ENCODE results near the gene COL25A1.
"Not testable (repeated sequence)": the region's sequence is repeated elsewhere in the genome, so short reads cannot be mapped to it uniquely, and the experiment has no call there.

Gene COL25A1

DNA sequence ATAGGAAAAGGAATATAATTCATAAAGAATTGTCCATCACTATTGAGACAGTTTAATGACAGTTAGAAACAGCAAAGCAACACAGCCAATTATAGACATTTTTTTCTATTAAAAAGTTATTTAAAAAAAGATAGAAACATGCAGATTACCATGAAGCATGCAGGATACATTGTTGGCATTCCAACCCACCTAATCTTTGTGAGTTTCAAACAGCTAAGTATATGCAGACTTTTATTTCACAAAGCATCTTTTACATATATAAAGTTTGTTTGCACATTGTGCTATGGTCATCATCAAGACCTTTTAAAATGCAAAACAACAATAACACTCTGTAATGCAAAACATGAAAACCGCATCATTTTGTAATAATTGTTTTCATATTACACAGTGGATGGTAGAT, 413.7 kb downstream of the COL25A1 start:
- Histone ChIP-seq H3K9me3 (ENCODE audit: control insufficient read depth, insufficient read depth, low read length) (no peaks in the 10 kb centered on the region), H3K36me3 (ENCODE audit: control insufficient read depth, insufficient read depth, low read length) (no peaks in the 10 kb centered on the region), H3K4me3 (ENCODE audit: low read depth, low read length) (no peak overlapping the region), H3K9ac (ENCODE audit: low read depth, low read length) (no peak overlapping the region), H3K4me1 (ENCODE audit: control insufficient read depth, insufficient read depth, low read length) (no peaks in the 10 kb centered on the region), H3K27me3 (ENCODE audit: control insufficient read depth, insufficient read depth, low read length) (no peaks in the 10 kb centered on the region)

DNA sequence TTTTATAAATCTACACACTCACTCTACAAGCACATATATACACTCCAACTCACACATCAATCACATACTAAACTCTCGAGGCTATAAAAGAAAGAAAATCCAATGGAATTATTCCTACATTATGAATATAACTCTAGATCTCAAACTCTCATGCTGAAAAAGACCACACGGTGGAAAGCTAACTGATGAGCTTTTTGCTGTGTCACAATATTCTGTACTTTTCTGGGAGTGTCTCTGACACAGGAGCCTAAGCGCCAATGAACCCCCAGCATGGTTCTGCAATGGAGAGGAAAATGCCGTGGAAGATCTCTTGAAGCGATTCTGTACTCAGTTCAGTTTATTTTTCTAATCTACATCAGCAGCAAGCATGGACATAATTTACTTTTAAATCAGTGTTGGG, 415.4 kb downstream of the COL25A1 start:
- H3K4me1 ChIP-seq (ENCODE audit: control insufficient read depth, insufficient read depth, low read length) = no peaks in the 10 kb centered on the region

DNA sequence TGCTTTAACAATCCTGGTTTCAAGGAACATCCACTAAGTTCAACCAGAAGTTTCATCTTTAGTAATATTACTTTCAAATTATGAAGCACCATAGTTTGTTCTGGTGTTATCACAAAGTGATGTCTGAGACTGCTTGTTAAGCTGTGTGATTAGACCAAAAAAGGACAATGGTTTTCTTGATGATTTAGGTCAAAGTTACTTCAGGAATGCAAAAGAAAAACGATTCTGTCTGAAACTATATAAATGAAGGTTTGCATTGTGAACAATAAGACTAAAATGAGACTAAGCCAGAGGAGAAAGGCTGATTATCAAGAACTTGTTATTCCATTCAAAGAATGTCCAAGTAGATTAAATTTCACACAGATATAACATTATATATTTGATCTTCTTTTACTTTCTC, 417.2 kb downstream of the COL25A1 start:
- Histone ChIP-seq H3K9me3 (ENCODE audit: control insufficient read depth, insufficient read depth, low read length) (no peaks in the 10 kb centered on the region), H3K9ac (ENCODE audit: low read depth, low read length) (no peak overlapping the region), H3K27me3 (ENCODE audit: control insufficient read depth, insufficient read depth, low read length) (no peaks in the 10 kb centered on the region), H3K36me3 (ENCODE audit: control insufficient read depth, insufficient read depth, low read length) (no peaks in the 10 kb centered on the region), H3K4me1 (ENCODE audit: control insufficient read depth, insufficient read depth, low read length) (no peaks in the 10 kb centered on the region), H3K4me3 (ENCODE audit: low read depth, low read length) (no peak overlapping the region)

More for the DNA sequence above, 415.4 kb downstream of the COL25A1 start:
- Histone ChIP-seq H3K27me3 (ENCODE audit: control insufficient read depth, insufficient read depth, low read length) (no peaks in the 10 kb centered on the region), H3K4me3 (ENCODE audit: low read depth, low read length) (no peak overlapping the region), H3K36me3 (ENCODE audit: control insufficient read depth, insufficient read depth, low read length) (no peaks in the 10 kb centered on the region), H3K9ac (ENCODE audit: low read depth, low read length) (no peak overlapping the region), H3K9me3 (ENCODE audit: control insufficient read depth, insufficient read depth, low read length) (no peaks in the 10 kb centered on the region)

DNA sequence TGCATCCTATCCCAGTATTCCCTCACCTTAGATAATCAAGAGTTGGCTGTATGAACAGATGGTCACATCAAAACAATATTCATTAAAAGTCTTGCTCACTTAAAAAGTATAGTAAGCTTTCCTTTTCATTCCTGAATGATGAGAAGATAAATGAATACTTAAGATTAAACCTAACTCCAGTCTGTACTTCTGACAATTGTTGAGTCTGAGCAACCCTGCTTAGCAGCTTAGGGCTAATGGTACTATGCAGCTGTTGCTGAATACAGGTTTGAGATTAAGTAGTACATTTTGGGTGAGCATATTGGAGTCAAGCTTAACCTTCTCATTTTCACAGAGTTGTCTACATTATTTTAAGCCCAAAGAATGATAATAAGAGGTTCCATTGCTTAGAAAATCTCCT, 417.9 kb downstream of the COL25A1 start:
- Histone ChIP-seq H3K27me3 (ENCODE audit: control insufficient read depth, insufficient read depth, low read length) (no peaks in the 10 kb centered on the region), H3K9ac (ENCODE audit: low read depth, low read length) (no peak overlapping the region)

GRCh38 chr4:108881986-108882385, 420.5 kb downstream of the COL25A1 start:
- no peak overlapping the region for H3K9ac ChIP-seq (ENCODE audit: low read depth, low read length)
- H3K27me3 ChIP-seq (ENCODE audit: control insufficient read depth, insufficient read depth, low read length) = no peaks in the 10 kb centered on the region
- no peaks in the 10 kb centered on the region for H3K4me1 ChIP-seq (ENCODE audit: control insufficient read depth, insufficient read depth, low read length)
- H3K4me3 ChIP-seq (ENCODE audit: low read depth, low read length) = no peak overlapping the region
- no peaks in the 10 kb centered on the region for H3K9me3 ChIP-seq (ENCODE audit: control insufficient read depth, insufficient read depth, low read length)
- no peaks in the 10 kb centered on the region for H3K36me3 ChIP-seq (ENCODE audit: control insufficient read depth, insufficient read depth, low read length)

More for the DNA sequence above, 417.9 kb downstream of the COL25A1 start:
- Histone ChIP-seq H3K9me3 (ENCODE audit: control insufficient read depth, insufficient read depth, low read length) (no peaks in the 10 kb centered on the region), H3K4me3 (ENCODE audit: low read depth, low read length) (no peak overlapping the region), H3K36me3 (ENCODE audit: control insufficient read depth, insufficient read depth, low read length) (no peaks in the 10 kb centered on the region), H3K4me1 (ENCODE audit: control insufficient read depth, insufficient read depth, low read length) (no peaks in the 10 kb centered on the region)

- Histone ChIP-seq H3K36me3 (ENCODE audit: control insufficient read depth, insufficient read depth, low read length) (no peaks in the 10 kb centered on the region), H3K9me3 (ENCODE audit: control insufficient read depth, insufficient read depth, low read length) (no peaks in the 10 kb centered on the region), H3K4me1 (ENCODE audit: control insufficient read depth, insufficient read depth, low read length) (no peaks in the 10 kb centered on the region), H3K9ac (ENCODE audit: low read depth, low read length) (no peak overlapping the region), H3K27me3 (ENCODE audit: control insufficient read depth, insufficient read depth, low read length) (no peaks in the 10 kb centered on the region), H3K4me3 (ENCODE audit: low read depth, low read length) (no peak overlapping the region)
These were observed 421.3 kb downstream of the COL25A1 start for GRCh38 chr4:108881190-108881589.

GRCh38 chr4:108878806-108879205, 423.7 kb downstream of the COL25A1 start:
- H3K27me3 ChIP-seq (ENCODE audit: control insufficient read depth, insufficient read depth, low read length) = no peaks in the 10 kb centered on the region
- no peaks in the 10 kb centered on the region for H3K36me3 ChIP-seq (ENCODE audit: control insufficient read depth, insufficient read depth, low read length)
- H3K4me1 ChIP-seq (ENCODE audit: control insufficient read depth, insufficient read depth, low read length) = no peaks in the 10 kb centered on the region
- no peak overlapping the region for H3K9ac ChIP-seq (ENCODE audit: low read depth, low read length)
- no peaks in the 10 kb centered on the region for H3K9me3 ChIP-seq (ENCODE audit: control insufficient read depth, insufficient read depth, low read length)
- no peak overlapping the region for H3K4me3 ChIP-seq (ENCODE audit: low read depth, low read length)

DNA sequence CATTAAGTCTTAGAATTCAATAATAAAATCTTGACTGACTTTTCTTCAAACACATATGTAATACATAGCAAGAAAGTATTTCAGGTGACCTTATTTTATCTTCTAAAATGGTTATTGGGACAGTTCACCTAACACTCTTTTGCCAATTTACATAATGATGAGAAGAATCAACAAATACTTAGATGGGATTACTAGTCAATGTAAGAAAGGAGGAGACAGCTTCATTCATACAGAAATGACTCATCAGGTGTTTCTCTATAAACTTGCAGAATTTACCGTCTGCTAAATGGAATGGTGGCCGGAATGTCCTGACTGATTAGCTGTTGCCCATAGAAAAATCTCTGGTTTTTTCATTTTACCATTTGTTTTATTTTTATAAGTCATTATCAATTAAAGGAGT, 424.6 kb downstream of the COL25A1 start:
- Histone ChIP-seq H3K9ac (ENCODE audit: low read depth, low read length) (no peak overlapping the region), H3K36me3 (ENCODE audit: control insufficient read depth, insufficient read depth, low read length) (no peaks in the 10 kb centered on the region), H3K27me3 (ENCODE audit: control insufficient read depth, insufficient read depth, low read length) (no peaks in the 10 kb centered on the region), H3K4me1 (ENCODE audit: control insufficient read depth, insufficient read depth, low read length) (no peaks in the 10 kb centered on the region), H3K9me3 (ENCODE audit: control insufficient read depth, insufficient read depth, low read length) (no peaks in the 10 kb centered on the region), H3K4me3 (ENCODE audit: low read depth, low read length) (no peak overlapping the region)

GRCh38 chr4:108874806-108875205, 427.7 kb downstream of the COL25A1 start:
- no peaks in the 10 kb centered on the region for H3K4me1 ChIP-seq (ENCODE audit: control insufficient read depth, insufficient read depth, low read length)
- no peaks in the 10 kb centered on the region for H3K9me3 ChIP-seq (ENCODE audit: control insufficient read depth, insufficient read depth, low read length)
- no peak overlapping the region for H3K9ac ChIP-seq (ENCODE audit: low read depth, low read length)
- no peaks in the 10 kb centered on the region for H3K36me3 ChIP-seq (ENCODE audit: control insufficient read depth, insufficient read depth, low read length)
- no peaks in the 10 kb centered on the region for H3K27me3 ChIP-seq (ENCODE audit: control insufficient read depth, insufficient read depth, low read length)
- no peak overlapping the region for H3K4me3 ChIP-seq (ENCODE audit: low read depth, low read length)

DNA sequence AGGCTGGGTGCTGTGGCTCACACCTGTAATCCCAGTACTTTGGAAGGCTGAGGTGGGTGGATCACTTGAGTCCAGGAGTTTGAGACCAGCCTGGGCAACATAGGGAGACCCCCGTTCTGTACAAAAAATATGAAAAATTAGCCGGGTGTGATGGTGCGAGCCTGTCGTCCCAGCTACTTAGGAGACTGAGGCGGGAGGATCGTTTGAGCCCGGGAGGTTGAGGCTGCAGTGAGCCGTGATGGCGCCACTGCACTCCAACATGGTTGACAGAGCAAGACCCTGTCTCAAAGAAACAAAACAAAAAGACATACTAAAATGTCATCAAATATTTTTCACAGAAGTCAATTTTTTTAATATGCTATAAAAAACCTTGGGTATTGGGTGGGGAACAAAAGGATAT, 432.5 kb downstream of the COL25A1 start:
- H3K36me3 ChIP-seq (ENCODE audit: control insufficient read depth, insufficient read depth, low read length); H3K4me1 ChIP-seq (ENCODE audit: control insufficient read depth, insufficient read depth, low read length); H3K27me3 ChIP-seq (ENCODE audit: control insufficient read depth, insufficient read depth, low read length); H3K9me3 ChIP-seq (ENCODE audit: control insufficient read depth, insufficient read depth, low read length); H3K4me3 ChIP-seq (ENCODE audit: low read depth, low read length); H3K9ac ChIP-seq (ENCODE audit: low read depth, low read length): not testable (repeated sequence)

DNA sequence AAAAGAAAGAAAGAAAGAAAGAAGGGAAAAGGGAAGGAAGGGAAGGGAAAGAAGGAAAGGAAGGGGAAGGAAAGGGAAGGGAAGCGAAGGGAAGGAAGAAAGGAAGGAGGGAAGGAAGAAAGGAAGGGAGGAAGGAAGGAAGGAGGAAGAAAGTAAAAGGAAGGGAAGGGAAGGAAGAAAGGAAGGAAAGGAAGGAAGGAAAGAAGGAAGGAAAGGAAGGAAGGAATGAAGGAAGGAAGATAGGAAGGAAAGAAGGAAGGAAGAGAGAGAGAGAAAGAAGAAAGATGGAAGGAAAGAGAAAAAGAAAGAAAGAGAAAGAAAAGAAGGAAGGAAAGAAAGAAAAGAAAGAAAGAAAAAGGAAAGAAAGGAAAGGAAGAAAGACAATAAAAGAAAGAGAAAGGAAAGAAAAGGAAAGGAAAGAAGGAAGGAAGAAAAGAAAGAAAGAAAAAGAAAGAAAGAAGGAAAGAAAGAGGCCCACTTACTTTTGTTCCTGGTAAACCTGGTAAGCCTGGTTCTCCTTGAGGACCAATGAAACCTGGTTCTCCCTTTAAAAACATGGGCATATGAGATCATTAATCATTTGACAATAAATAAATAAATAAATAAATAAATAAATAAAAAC, 433.7 kb downstream of the COL25A1 start:
- H3K4me3 ChIP-seq (ENCODE audit: low read depth, low read length) = no peak overlapping the region
- H3K9me3 ChIP-seq (ENCODE audit: control insufficient read depth, insufficient read depth, low read length) = no peaks in the 10 kb centered on the region
- no peak overlapping the region for H3K9ac ChIP-seq (ENCODE audit: low read depth, low read length)
- H3K27me3 ChIP-seq (ENCODE audit: control insufficient read depth, insufficient read depth, low read length) = no peaks in the 10 kb centered on the region
- H3K4me1 ChIP-seq (ENCODE audit: control insufficient read depth, insufficient read depth, low read length) = no peaks in the 10 kb centered on the region
- H3K36me3 ChIP-seq (ENCODE audit: control insufficient read depth, insufficient read depth, low read length) = no peaks in the 10 kb centered on the region

DNA sequence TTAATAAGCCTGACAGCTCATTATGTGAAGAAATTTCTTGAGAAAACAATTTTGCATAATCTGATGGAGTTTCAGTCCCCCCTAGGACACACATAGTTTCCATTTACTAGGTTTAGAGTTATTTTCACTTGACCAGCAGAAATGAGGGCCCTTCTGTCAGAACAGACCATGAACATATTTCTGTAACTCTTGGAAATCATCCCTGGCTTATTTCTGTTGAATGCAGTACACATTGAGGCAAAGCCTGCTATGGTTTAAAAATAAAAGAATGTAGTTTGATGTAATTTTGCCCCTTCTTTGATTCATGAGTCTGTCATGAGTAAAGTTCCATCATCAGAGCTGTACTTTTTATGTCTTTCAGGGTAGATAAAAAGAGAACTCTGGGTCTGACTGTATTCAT, 435.0 kb downstream of the COL25A1 start:
- H3K36me3 ChIP-seq (ENCODE audit: control insufficient read depth, insufficient read depth, low read length) = no peaks in the 10 kb centered on the region
- no peak overlapping the region for H3K9ac ChIP-seq (ENCODE audit: low read depth, low read length)
- no peak overlapping the region for H3K4me3 ChIP-seq (ENCODE audit: low read depth, low read length)
- no peaks in the 10 kb centered on the region for H3K27me3 ChIP-seq (ENCODE audit: control insufficient read depth, insufficient read depth, low read length)
- H3K4me1 ChIP-seq (ENCODE audit: control insufficient read depth, insufficient read depth, low read length) = no peaks in the 10 kb centered on the region
- H3K9me3 ChIP-seq (ENCODE audit: control insufficient read depth, insufficient read depth, low read length) = no peaks in the 10 kb centered on the region

Measured in iPS-15b (cell line).